Measurements from ENCODE around the gene CENPM.

CENPM gene

DNA sequence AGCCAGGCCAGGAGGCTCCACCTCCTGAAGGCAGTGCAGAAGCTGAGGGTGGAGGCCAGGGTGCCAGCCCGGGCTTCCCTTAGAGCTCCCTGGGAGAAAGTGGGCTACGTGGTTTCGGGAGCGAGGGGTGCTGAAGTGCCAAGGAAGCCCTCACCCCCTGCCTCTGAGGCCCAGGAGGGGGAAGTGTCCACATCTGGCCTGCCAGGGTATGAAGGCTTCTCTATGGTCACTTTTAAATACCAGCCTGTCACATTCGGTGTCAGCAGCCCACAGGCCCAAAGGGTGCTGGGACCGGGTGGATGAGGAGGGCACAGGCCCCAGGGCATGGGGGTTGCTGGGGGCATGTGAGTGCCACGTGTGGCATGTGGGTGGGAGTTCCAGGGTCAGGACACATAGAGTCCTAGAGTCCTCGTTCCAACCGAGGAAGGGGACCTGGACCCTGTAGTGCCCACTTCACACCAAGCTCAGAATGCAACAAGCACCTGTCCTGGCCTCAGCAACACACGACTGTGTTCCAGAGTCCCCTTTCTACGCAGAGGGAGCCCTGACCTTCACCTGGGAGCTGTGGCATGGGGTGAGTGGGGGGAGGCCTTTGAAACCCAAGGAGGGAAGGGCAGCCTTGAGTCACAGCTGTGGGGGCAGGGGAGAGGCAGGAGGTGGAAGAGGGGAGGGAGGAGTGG, 33.8 kb downstream of the CENPM start:
- DNase-seq, result no peak

DNA sequence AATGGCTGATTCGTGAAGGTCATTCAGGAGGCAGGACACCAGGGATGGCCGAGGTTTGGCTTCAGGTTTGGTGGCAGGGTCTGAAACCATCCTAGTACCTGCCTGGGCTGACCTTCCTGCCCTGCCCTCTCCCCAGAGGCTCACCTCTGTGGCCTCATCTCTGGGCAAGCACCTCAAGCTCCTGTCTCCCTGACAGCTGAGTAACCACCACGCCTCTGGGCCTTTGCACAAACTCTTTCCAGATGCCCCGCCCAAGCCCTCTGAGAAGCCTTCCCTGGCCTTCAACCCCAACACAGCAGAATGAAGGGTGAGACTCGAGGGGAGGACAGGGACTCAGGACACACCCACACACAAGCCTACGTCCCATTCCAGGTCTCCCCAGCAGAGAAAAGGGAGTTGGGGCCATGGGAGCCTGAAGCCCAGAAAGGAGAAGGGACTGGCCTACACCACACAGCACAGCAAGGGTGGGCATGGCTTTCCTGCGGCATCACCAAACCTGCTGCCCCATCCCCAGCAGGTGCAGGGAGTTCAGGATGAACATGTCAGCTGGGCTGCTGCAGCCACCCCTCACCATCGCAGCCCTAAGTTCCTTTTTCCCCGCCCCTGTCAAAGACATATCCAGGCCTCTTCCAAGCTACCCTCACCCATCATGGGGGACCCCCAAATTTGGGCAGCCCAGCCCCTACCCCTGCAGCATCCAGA, 34.5 kb downstream of the CENPM start:
- DNase-seq, result no peak

DNA sequence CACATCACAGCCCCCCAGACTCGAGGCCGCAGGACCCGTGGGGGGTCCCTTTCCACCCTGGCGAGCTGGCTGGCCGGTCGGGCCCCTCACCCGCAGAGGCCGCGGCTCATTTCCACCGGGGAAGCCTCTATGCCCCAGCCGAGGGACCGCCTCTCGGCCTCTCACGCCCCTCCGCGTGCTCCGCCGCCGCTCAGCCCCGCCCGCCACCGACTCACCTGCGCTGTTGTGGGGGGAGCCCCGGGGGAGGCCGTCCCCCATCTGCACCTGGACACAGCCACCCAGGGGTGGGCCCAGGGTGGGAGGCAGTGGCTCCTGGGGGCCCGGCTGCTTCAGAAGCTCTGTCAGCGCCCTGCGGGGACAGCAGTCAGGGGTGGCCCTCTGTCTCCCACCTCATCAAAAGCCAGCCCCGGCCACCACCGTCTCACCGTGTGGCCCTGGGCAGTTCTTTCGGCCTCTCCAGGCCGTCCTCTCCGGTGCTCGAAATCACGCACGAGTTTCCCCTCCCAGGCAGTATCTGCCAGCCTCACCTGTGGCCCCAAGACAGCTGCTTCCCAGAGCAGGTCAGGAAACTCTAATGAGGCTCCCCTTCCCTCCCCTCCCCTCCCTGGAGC, 35.8 kb downstream of the CENPM start:
- DNase-seq, result no peak

DNA sequence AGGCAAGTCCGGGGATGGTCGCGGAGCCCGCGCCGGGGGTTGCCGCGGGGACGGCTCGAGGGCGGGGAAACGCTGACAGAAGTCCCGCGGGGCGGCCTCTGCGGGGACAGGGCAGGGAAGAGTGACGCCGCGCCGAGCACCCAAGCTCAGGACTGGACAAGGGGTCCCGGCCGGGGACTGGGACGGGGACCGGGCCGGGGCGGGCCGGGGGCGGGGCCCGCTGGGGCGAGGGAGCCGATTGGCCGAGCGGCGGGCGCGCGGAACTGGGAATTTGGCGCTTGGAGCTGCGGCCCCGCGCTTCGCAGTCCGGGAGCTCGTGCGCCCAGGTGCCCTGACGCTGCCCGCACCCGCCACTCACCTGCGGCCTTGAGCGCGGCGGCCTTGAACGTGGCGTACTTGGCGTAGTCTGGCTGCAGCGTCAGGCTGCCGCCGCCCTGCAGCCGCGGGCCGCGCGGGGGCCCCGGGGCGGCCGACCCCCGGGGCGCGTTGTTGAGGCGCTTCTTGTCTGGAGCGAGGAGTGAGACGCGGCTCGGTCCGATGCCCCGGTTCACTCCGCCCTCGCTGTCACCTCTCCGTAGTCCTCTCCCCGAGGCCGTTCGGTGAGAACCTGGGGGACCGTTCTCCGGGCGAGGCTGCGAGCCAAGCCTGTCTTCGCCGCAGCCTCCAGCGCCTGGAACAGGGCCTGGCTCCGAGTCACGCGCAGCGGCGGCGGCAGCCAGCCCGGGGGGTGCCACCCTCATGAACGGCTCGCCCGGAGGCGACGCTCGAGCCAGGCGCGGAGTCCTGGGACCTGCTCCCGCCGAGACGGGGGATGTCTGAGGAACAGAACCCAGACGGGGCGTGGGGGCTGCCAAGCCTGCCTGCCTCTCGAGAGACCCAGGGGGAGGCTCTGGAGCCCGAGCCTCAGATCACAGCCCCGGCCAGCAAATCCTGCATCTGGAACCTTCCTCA, 36.6 kb downstream of the CENPM start:
- DNase-seq, result peak in 1 of 2 donors; percentile 3

DNA sequence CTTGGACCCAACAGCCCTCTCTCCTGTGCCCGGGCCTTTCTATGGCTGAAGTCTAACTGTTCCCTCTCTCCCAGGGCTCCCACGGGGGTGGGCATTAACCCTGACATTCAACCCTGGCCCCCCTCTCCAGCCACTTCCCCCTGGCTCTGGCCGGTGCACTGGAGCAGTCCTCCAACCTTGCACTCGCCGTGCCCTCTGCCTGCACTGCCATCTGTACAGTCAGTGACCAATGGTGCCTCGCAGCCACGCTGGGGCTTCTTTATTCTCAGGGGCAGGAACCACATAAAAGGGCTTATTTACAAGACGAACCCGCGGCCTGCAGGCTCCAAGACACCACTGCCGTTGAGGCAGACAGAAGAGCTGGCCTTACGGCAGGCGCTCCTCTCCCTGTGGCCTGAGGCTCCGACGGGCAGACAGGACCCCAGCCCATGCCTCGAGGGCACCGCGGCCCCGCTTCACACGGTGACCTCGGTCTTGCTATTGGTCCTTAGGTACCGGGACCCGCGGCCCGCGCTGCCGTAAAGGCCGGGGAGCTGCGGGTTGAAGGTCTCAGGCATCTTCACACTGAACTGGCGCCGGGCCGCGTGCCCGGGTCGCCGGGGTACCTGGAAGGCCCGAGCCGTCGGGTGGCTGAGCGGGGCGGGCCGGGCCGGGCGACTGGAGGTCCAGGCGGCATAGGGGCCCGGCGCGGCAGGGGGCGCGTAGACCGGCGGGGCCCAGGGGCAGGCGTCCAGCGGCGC, 37.5 kb downstream of the CENPM start:
- no peak for DNase-seq

DNA sequence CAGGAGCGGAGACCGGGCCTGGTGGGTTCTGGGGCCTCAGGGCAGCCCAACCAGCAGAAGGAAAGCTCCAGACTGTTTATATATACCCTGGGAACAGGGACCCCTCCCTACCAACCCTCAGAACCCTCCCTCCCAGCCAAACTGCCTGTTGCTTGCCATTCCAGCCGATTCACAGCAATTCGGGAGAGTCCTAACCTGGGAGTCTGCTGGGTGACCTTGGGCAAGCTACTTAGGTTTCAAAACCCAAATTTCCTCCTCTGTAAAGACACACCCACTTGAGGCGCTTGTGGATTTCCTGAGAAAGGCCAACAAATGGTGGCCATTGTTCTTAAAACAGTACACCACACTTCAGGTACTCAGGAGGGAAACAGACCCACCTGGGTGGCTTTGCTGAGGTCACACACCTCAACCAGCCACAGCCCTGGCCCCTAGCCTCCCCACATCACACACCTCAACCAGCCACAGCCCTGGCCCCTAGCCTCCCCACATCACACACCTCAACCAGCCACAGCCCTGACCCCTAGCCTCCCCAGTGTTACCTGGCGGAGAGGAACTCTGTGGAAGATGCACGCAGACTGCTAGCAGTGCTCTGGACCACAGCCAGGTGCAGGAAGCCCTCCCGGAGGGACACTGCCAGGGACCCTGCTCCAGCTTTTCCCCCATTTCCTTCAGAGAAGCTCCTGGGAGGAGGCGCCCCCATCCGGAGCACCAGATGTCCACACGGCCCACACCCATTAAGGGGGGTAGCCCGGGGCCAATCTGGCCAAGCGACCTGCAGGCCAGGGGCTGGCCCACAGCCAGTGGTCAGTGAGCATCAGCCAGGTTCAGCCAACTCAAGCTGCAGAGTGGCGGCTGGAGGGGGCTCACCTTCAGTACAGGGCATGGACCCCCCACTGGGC, 38.3 kb downstream of the CENPM start:
- DNase-seq, result peak; percentile 4 to 13

DNA sequence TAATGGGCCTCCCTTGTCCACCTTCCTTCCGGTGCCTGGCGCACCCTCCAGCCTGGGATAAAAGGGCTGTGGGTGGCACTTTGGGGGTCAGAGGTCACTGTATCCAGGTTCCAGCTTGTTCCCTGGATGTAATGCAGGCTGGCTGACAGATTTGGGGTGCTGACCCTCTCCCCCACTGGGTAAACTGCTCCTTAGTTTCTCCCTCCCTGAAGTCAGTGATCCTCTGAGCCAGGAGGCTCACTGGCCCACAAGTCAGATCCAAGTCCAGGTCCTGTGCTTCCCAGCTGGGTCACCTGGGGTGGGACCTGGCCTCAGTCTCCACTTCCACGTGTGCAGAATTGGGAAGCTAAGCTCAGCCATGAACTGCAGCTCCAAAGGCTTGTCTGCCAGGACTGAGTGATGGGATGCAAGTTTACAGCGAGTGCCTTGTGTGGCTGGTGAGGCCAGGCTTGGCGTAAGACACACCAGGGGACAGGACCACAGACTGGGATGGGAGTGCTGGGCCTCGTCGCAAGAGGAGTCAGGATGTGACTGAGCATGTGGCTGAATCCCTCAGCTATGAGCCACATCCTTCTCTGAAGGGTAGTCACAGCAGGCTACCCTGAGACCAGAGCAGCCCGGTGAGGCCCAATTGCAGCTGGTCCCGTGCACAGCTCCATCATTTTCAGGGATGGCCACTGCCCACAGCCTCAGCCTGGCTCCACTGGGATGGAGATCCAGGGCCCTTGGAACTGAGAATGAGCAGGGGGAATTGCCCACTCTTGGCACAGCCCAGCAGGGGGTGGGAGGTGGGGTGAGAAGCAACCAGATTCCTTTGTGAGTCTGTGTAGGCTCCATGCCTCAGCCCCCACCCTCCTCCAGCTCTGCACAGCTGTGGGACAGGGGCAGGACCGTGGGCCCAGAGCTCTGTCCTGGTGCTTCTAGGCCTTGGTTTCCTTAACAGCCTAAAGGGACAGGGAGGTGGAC, 39.2 kb downstream of the CENPM start:
- no peak for DNase-seq

DNA sequence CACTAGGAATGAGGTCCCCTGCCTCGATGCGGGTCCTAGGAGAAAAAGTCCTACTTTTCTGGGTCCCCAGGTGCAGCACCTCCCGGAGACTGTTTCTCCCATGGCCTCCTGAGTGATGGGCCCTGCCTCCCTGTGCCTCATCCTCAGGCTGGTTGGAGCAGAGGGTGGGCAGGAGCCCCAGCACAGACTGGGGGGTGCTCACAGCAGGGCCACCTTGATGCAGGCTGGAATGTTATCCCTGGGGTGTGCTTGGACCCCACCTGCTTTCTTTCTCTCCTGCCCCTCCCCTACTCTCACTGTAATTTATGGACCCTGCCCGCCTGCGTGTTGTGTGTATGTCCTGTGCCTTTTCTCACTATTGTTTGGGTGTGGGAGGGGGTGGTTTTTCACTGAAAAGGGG, 40.1 kb downstream of the CENPM start:
- no peak for DNase-seq

DNA sequence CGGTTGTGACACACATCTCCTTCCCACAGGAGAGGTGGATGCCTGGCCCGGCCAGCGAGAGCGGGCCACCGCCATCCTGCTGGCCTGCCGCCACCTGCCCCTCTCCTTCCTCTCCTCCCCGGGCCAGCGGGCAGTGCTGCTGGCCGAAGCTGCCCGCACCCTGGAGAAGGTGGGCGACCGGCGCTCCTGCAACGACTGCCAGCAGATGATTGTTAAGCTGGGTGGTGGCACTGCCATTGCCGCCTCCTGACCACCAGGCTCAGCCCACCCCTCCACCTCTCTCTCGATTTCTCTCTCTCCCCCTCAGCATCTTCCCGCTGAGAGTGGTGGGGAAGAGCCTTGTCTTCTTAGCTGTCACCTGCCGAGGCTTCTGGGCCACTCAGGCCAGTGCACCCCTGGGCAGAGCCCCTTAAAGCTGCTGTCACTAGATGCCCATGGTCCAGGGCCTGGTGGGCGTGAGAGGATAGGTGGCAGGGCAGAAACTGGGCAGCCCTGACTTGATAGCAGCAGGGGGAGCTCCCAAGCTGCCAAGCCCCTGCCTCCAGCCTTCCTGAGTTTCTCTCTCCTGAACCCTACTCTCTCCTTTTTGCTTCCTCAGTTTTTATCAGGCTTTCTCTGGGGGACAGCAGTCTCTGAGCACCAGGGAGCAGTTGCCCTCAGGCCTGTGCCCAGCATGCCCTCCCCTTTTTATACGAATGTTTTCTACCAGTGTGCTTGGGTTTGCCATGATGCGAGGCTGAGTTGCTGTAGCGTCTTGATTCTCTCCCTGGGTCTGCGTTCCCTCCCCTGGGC, 41.3 kb downstream of the CENPM start:
- DNase-seq, result no peak

DNA sequence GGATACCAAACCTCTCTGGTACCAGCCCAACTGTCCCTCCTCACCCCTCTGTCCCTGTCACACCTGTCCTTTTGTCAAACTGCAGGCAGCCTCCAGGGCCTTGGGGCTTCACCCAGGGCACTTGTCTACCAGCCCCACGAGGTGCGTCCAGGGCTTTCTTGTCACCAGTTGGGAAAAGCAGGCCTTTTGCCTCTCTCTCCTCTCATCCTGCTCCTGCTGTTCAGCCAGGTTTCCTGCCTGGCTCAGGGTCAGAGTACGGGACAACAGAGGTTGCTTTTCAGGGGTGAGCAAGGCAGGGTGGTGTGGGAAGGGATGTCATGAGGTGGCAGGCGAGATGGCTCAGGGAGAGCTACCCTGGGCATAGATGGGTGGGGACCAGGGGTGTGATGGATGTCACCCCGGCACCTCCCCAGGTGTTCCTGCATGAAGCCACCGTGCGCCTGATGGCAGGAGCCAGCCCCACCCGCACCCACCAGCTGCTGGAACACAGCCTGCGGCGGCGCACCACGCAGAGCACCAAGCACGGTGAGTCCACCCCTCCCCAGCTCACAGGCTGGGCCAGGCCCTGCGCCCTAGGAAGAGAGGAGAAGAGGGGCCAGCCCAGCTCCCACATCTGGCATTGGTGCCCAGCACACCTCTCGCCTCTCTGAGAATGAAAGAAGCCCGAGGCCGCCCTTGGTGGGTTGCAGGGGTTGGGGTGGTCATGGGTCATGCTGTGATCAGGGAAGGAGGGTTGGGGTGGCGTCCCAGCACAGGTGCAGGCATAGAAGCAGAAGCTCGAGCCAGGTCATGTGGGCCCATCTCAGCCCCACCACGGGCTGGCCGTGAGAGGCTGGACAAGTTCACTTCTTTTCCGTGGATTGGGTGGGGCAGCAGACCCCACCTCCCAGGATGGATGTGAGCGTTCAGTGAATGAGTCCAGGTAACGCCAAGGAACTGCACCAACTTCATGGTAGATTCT, 42.2 kb downstream of the CENPM start:
- no peak for DNase-seq

DNA sequence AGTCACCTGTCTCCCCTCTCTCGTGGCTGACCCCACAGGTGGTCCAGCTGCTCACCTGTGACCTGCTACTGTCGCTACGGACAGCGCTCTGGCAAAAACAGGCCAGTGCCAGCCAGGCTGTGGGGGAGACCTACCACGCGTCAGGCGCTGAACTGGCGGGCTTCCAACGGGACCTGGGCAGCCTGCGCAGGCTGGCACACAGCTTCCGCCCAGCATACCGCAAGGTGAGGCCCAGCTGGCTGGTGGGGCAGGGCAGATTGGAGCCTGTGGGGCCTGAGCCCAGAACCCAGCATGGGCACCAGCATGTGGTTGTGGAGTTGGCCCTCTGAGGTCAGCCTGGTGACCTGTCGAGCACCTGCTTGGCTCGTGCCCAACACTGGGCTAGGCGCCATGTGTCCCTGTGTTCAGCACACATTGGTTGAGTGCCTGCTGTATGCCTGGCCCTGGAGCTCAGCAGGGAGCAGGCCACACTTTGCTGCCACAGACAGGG, 44.0 kb downstream of the CENPM start:
- DNase-seq, result no peak

DNA sequence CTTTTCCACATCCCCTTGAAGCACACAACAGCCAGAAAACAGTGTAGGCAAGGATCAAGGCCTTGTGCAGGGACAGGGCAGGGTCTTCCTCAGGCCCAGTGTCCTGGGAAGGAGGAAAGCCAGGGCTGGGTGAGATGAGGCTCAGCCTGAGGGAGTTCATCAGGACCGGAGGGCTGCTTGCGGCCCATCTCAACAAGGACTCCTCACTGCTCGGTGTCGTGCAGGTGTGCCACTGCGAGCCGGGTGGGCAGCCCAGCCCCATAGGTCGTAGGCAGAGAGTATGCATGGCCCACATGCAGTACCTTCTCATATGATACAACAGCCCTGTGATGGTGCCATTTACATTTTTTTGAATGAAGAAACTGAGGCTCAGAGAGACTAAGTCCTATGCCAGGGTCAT, 44.9 kb downstream of the CENPM start:
- DNase-seq, result no peak

DNA sequence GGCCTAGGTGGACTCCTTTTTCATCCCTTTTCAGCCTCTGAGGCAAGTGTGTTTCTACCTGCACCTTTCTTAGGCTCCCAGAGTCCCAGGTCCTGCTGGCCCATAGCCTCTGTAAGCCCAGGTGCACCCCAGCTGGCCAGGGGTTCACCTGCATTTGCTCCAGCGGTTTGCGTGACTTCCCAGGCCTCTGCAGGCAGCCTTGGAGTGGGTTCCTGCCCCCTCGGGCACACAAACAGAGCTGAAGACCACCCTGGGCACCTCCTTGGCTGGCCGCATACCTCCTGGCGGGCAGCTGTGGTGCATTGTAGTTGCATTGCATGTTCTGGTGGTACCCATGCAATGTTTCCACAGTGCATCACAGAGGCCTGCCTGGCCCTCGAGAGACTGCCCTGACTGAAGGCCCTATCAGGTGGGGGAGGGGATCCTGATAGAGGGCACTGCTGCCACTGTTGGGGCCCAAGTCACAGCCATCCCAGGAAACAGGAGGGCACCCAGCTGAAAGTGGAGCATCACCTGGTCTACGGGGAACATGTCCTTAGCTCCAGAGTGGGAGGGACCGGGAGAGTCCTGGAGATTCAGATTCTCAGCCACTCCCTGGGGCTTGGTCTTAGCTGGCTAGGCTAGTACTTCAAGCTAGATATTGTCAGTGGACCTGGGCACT, 46.2 kb downstream of the CENPM start:
- DNase-seq, result no peak

DNA sequence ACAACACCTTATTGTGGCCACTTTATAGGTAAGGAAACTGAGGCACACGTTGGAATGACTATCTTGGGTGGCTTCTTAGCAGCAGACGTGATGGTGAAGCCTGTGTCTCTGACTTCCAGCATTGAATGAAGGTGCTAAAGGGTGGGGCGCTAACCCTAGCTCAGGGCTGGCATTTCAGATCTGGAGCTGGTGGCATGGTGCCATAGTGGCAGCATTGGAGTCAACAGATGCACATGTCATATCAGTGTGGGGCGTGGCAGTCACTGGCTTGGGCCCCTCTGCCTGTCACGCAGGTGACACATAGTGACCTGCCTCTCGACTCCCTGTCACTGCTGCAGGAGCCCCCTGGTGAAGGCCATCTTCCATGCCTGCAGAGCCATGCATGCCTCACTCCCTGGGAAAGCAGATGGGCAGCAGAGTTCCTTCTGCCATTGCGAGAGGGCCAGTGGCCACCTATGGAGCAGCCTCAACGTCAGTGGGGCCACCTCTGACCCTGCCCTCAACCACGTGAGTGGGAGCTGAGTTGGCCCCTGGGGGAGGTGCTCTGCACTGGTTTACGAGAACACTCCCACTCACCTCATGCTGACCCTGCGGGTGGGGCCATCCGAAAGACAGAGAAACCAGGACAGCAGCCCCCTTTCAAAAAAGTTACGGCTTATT, 46.8 kb downstream of the CENPM start:
- no peak for DNase-seq

DNA sequence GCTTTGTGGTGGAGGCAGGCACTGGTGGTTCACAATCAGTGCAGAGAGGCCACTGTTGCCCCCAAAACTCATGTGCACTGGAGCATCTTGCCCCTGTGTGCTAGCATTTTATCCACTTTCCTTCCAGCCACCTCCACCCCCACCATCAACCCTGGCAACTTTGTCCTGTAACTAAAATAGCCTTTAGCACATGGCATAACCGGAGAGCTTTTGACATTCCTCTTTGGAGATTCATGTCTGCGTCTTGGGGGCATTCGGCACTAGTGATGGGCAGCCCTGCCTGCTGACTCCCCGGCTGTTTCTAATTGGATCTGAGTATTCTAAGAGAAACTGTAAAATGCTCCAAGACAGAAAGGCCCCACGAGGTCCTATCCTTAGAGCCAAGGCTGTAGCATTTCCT, 47.8 kb downstream of the CENPM start:
- no peak for DNase-seq

DNA sequence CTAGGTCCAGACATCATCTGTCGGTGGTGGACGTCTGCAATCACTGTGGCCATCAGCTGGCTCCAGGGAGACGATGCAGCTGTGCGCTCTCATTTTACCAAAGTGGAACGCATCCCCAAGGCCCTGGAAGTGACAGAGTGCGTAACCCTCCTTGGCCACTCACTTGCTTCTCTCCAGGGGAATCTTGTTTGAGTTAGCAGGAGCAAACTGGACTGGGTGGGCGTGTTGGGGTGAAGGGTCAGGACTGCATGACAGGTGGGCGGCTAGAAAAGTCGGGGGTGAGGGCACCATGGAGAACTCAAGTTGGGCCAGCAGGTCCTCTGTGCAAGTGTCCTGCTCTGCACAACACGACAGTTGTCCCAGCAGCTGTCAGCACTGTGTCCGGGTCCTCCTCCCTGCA, 48.3 kb downstream of the CENPM start:
- DNase-seq, result no peak

Measured in inflammatory macrophage (primary cell).